Lung (tissue), 12 donors: ENCODE measurements around the gene LIMS2. TPM values are rescaled to one million over a fixed set of nuclear protein-coding genes. Genes with fewer than 3 reads are reported as not detected.

Experiments used
- ATAC-seq: fragments of 200-7000 bp; cut with Tn5 transposase; one replicate; pipeline ENCODE4 v1.9.1; 2020; ENCODE audit warnings: moderate number of reproducible peaks; ENCODE audit not compliant: insufficient read depth, low FRiP score
- DNase-seq, 3 donors: peaks; one replicate each; pipeline ENCODE4 v3.0.0-alpha.2; 2013 to 2017
- H3K27ac ChIP-seq, 2 donors: one replicate each; pipeline ENCODE4 v1.5.1; 2013; ENCODE audit warnings: mild to moderate bottlenecking in 2 of 2, moderate library complexity in 2 of 2, control low read depth in 1 of 2, inconsistent platforms in 1 of 2, low read depth in 1 of 2, low read length in 1 of 2
- H3K27me3 ChIP-seq, 3 donors: one replicate each; pipeline ENCODE4 v1.5.1; 2013; ENCODE audit warnings: low read length in 2 of 3; ENCODE audit not compliant: control insufficient read depth in 3 of 3, insufficient read depth in 3 of 3
- H3K36me3 ChIP-seq, 4 donors: one replicate each; pipeline ENCODE4 v1.5.1; 2013; ENCODE audit warnings: low read length in 4 of 4, mild to moderate bottlenecking in 1 of 4, moderate library complexity in 1 of 4; ENCODE audit not compliant: control insufficient read depth in 4 of 4, insufficient read depth in 4 of 4
- H3K4me1 ChIP-seq, 5 donors: one replicate each; pipeline ENCODE4 v1.5.1; 2013; ENCODE audit warnings: low read length in 5 of 5, mild to moderate bottlenecking in 2 of 5, moderate library complexity in 1 of 5; ENCODE audit not compliant: control insufficient read depth in 5 of 5, insufficient read depth in 5 of 5
- H3K4me3 ChIP-seq: one replicate; pipeline ENCODE4 v1.5.1; 2013; ENCODE audit warnings: mild to moderate bottlenecking, control low read depth, moderate library complexity
- H3K9ac ChIP-seq, 2 donors: one replicate each; pipeline ENCODE4 v1.5.1; 2013; ENCODE audit warnings: low read length in 2 of 2, control low read depth in 1 of 2; ENCODE audit not compliant: insufficient read depth in 1 of 2
- H3K9me3 ChIP-seq, 4 donors: one replicate each; pipeline ENCODE4 v1.5.1; 2013; ENCODE audit warnings: low read length in 3 of 4, mild to moderate bottlenecking in 1 of 4, moderate library complexity in 1 of 4; ENCODE audit not compliant: control insufficient read depth in 4 of 4, insufficient read depth in 3 of 4
- CTCF ChIP-seq: IDR thresholded peaks from 2 replicates; pipeline ENCODE4 v1.5.1; 2012; ENCODE audit warnings: mild to moderate bottlenecking; ENCODE audit errors: control extremely low read depth, extremely low read depth
- WGBS, 2 donors: extraction: QIAGEN DNeasy Blood & Tissue Kit; methylation state at CpG; one replicate each; pipeline ENCODE4 v1.1.7; 2013; 5-methylcytosine and 5-hydroxymethylcytosine counted together
- polyA plus RNA-seq, 2 donors: library from polyadenylated mRNA; stranded (reverse); fragments of 200-250 nt; gene quantifications; one replicate each; pipeline ENCODE4 v1.2.1, GENCODE V29; 2013
- total RNA-seq, 2 donors: library from RNA; depleted of rRNA in 1 of 2; stranded (reverse); fragments of >200 nt in 1 of 2; gene quantifications; one replicate each; pipeline ENCODE4 v1.2.1, GENCODE V29; 2014 to 2021
- donor health status: control.
- donor health status: control.
- donor health status: Bipolar disorder and iron deficiency.
- donor health status: healthy.
- donor health status: DM: yes; HTN: yes; CAD: no.

Gene LIMS2
- total and polyA plus RNA-seq, 4 donors: 22.2 to 138 (median 80.4) TPM

- no peak overlapping the region for H3K27ac ChIP-seq
- no peak for TF ChIP-seq CTCF
- H3K27me3 ChIP-seq: peaks cover 0 to 8% (median 5%) of the 10 kb centered on the region in 3 donors
- no peak overlapping the region for H3K9ac ChIP-seq
- peaks cover 0 to 30% (median 5%) of the 10 kb centered on the region in 5 donors for H3K4me1 ChIP-seq
- H3K36me3 ChIP-seq: no peaks in the 10 kb centered on the region
- H3K4me3 ChIP-seq: no peak overlapping the region
- DNase-seq: peak in 1 of 3 donors; percentile 40
- H3K9me3 ChIP-seq: no peaks in the 10 kb centered on the region
- WGBS, 2 donors: 84 to 89% methylated on average over 6 of the region's 6 CpGs
- ATAC-seq: no peak
These were observed 6.9 kb upstream of the LIMS2 start for GRCh38 chr2:127681976-127682857.

- no peak overlapping the region for H3K9ac ChIP-seq
- no peak for ATAC-seq
These were observed 6.0 kb upstream of the LIMS2 start for GRCh38 chr2:127681288-127681804.

GRCh38 chr2:127680706-127681287 is 5.5 kb upstream of the LIMS2 start:
- ATAC-seq (no peak), DNase-seq (no peak)
- Histone ChIP-seq H3K36me3 (no peaks in the 10 kb centered on the region), H3K9ac (no peak overlapping the region), H3K9me3 (no peaks in the 10 kb centered on the region), H3K4me3 (peak overlapping the region; percentile 4), H3K4me1 (peaks cover 0 to 34% (median 5%) of the 10 kb centered on the region in 5 donors), H3K27me3 (peaks cover 0 to 15% (median 14%) of the 10 kb centered on the region in 3 donors), H3K27ac (peak overlapping the region in 1 of 2 donors; percentile 30)
- no peak for TF ChIP-seq CTCF
- WGBS, 2 donors: 76 to 88% methylated on average over 19 of the region's 19 CpGs

More at GRCh38 chr2:127681288-127681804, 6.0 kb upstream of the LIMS2 start:
- 35 to 48% methylated on average over 25 of the region's 25 CpGs for WGBS, 2 donors
- no peaks in the 10 kb centered on the region for H3K36me3 ChIP-seq
- no peaks in the 10 kb centered on the region for H3K9me3 ChIP-seq
- H3K4me3 ChIP-seq: peak overlapping the region; percentile 4
- no peak for TF ChIP-seq CTCF
- peak in 1 of 3 donors; percentile 54 for DNase-seq
- H3K27me3 ChIP-seq: peaks cover 0 to 11% (median 9%) of the 10 kb centered on the region in 3 donors
- peak overlapping the region in 1 of 2 donors; percentile 30 for H3K27ac ChIP-seq
- peaks cover 0 to 30% (median 5%) of the 10 kb centered on the region in 5 donors for H3K4me1 ChIP-seq
